Upper lobe of right lung (tissue), 1 donor: ENCODE results near the gene SLC35G3. TPM values are rescaled to one million over a fixed set of nuclear protein-coding genes. Genes with fewer than 3 reads are reported as not detected.

Source experiments
- ATAC-seq: fragments of 200-7000 bp; cut with Tn5 transposase; one replicate; pipeline ENCODE4 v1.9.1; 2020; ENCODE audit warnings: mild to moderate bottlenecking, moderate library complexity
- DNase-seq: peaks from one replicate; pipeline ENCODE4 v3.0.0-alpha.2; 2020
- H3K27ac ChIP-seq: fragments of 200-600 bp; one replicate; pipeline ENCODE4 v1.8.0; 2022
- H3K27me3 ChIP-seq: fragments of 200-600 bp; one replicate; pipeline ENCODE4 v1.8.0; 2022; ENCODE audit warnings: mild to moderate bottlenecking
- H3K36me3 ChIP-seq: fragments of 200-600 bp; one replicate; pipeline ENCODE4 v1.8.0; 2022
- H3K4me1 ChIP-seq: fragments of 200-600 bp; one replicate; pipeline ENCODE4 v1.8.0; 2022
- H3K4me3 ChIP-seq: fragments of 200-600 bp; one replicate; pipeline ENCODE4 v1.8.0; 2022; ENCODE audit warnings: mild to moderate bottlenecking
- H3K9me3 ChIP-seq: fragments of 200-600 bp; one replicate; pipeline ENCODE4 v1.8.0; 2022
- CTCF ChIP-seq: fragments of 200-600 bp; IDR thresholded peaks from one replicate; pipeline ENCODE4 v1.8.0; 2022; ENCODE audit warnings: antibody characterized with exemption
- intact Hi-C: fragments of 100-400 bp; cut with DNase I; formaldehyde crosslinking; loops from one replicate; pipeline ENCODE4 v1.11.0; 2022
- total RNA-seq: library from RNA; stranded (reverse); fragmentation: NEBNext Ultra II Directional; extraction: Animal tissue kit (Norgen Biotek cat#: 25700); gene quantifications from one replicate; pipeline ENCODE4 v1.2.1, GENCODE V29; 2021
- donor health status: DM: no; HTN: yes; CAD: no; lungs with severe emphysema.

SLC35G3 gene
- total RNA-seq, 1 donor from 2014 or later: not detected

DNA sequence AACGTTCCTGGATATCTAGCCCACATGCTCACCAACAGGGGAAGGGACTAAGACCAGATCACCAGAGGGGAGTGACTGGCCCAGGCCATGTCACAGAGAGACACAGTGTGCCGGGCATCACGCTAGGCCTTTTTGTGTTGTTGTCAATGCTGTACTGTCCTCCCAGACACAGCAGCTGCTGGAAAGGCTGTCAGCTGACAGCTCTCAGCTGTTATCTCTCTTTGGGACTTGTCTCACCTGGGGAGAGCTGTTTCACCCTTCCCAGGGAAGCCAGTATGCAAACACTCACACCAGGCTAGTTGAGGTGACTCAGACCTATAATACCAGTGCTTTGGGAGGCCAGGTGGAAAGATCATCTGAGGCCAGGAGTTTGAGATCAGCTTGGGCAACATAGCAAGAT lies 27.1 kb downstream of the SLC35G3 start:
- TF ChIP-seq CTCF: no peak
- H3K27ac ChIP-seq: no peak overlapping the region
- intact Hi-C loops: no loop called here
- ATAC-seq (no peak), DNase-seq (no peak)
- no peaks in the 10 kb centered on the region for H3K36me3 ChIP-seq
- no peak overlapping the region for H3K4me3 ChIP-seq
- H3K4me1 ChIP-seq: peaks cover 5% of the 10 kb centered on the region
- H3K9me3 ChIP-seq: no peaks in the 10 kb centered on the region
- no peaks in the 10 kb centered on the region for H3K27me3 ChIP-seq

GRCh38 chr17:35166526-35166925 lies 27.7 kb downstream of the SLC35G3 start:
- no peaks in the 10 kb centered on the region for H3K36me3 ChIP-seq
- no peak overlapping the region for H3K4me3 ChIP-seq
- no peak overlapping the region for H3K27ac ChIP-seq
- no peaks in the 10 kb centered on the region for H3K9me3 ChIP-seq
- DNase-seq (peak; percentile 15), ATAC-seq (no peak)
- TF ChIP-seq CTCF: no peak
- intact Hi-C loops: no loop called here
- H3K4me1 ChIP-seq: no peaks in the 10 kb centered on the region
- no peaks in the 10 kb centered on the region for H3K27me3 ChIP-seq

DNA sequence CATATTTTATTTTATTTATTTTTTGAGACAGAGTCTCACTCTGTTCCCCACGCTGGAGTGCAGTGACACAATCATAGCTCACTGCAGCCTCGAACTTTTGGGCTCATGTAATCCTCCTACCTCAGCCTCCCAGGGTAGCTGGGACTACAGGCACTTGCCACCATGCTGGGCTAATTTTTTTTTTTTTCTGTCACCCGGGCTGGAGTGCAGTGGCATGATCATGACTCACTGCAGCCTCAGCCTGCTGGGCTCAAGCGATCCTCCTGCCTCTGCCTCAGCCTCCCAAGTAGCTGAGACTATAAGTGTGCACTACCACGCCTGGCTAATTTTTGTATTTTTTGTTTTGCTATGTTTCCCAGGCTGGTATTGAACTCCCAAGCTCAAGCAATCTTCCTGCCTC lies 29.5 kb downstream of the SLC35G3 start:
- ATAC-seq (no peak), DNase-seq (peak; percentile 22)
- H3K9me3 ChIP-seq: no peaks in the 10 kb centered on the region
- H3K27me3 ChIP-seq: no peaks in the 10 kb centered on the region
- H3K36me3 ChIP-seq: no peaks in the 10 kb centered on the region
- no peak overlapping the region for H3K4me3 ChIP-seq
- no peak for TF ChIP-seq CTCF
- no peak overlapping the region for H3K27ac ChIP-seq
- no peaks in the 10 kb centered on the region for H3K4me1 ChIP-seq
- intact Hi-C loops: no loop called here

- DNase-seq (peak; percentile 21), ATAC-seq (no peak)
- no peaks in the 10 kb centered on the region for H3K36me3 ChIP-seq
- no peaks in the 10 kb centered on the region for H3K4me1 ChIP-seq
- intact Hi-C loops: no loop called here
- H3K27me3 ChIP-seq: no peaks in the 10 kb centered on the region
- no peaks in the 10 kb centered on the region for H3K9me3 ChIP-seq
- H3K4me3 ChIP-seq: no peak overlapping the region
- no peak overlapping the region for H3K27ac ChIP-seq
- TF ChIP-seq CTCF: no peak
Observed at GRCh38 chr17:35163886-35164285, 30.3 kb downstream of the SLC35G3 start.

DNA sequence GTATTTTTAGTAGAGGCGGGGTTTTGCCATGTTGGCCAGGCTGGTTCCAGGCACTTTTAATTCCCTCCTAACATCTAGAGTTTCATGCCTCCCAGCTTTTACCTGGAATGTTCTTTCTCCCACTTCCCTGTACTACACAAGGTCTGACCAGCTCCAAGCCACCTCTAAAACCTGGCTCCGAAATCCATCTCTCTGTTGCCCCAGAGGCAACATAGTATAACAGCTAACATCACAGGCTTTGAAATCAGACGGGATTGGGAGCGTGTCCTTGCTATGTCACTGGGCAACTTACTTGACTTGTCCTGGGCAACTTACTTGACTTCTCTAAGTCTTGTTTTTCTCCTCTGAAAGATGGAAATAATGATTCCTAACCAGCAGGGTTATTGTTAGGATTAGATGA lies 31.4 kb downstream of the SLC35G3 start:
- no peaks in the 10 kb centered on the region for H3K9me3 ChIP-seq
- ATAC-seq: no peak
- TF ChIP-seq CTCF: no peak
- no peak overlapping the region for H3K4me3 ChIP-seq
- no peaks in the 10 kb centered on the region for H3K36me3 ChIP-seq
- no peaks in the 10 kb centered on the region for H3K27me3 ChIP-seq
- intact Hi-C loops: no loop called here
- no peak overlapping the region for H3K27ac ChIP-seq
- no peak for DNase-seq
- H3K4me1 ChIP-seq: no peaks in the 10 kb centered on the region

GRCh38 chr17:35161281-35161761 lies 32.9 kb downstream of the SLC35G3 start:
- Histone ChIP-seq H3K4me3 (no peak overlapping the region), H3K27ac (no peak overlapping the region), H3K4me1 (no peaks in the 10 kb centered on the region), H3K36me3 (no peaks in the 10 kb centered on the region), H3K27me3 (no peaks in the 10 kb centered on the region), H3K9me3 (no peaks in the 10 kb centered on the region)
- no peak for TF ChIP-seq CTCF
- DNase-seq (no peak), ATAC-seq (peak; percentile 56)
- intact Hi-C loops: no loop called here
